Epithelial cell of proximal tubule (primary cell): Measurements from ENCODE around the gene TRUB2. TPM values are rescaled to one million over a fixed set of nuclear protein-coding genes. Genes with fewer than 3 reads are reported as not detected.

ENCODE experiments used
- DNase-seq: peaks from one replicate; pipeline ENCODE4 v3.0.0-alpha.2; 2011; ENCODE audit warnings: low read depth
- H3K4me3 ChIP-seq: 2 replicates; pipeline ENCODE4 v1.5.1; 2011; ENCODE audit warnings: low read depth, mild to moderate bottlenecking, low read length
- CTCF ChIP-seq: conservative IDR thresholded peaks from 2 replicates; pipeline ENCODE4 v1.5.1; 2012; ENCODE audit warnings: low read depth, mild to moderate bottlenecking, low read length
- total RNA-seq: library from RNA; depleted of rRNA; stranded (reverse); fragments of >200 nt; gene quantifications from 2 replicates; pipeline ENCODE4 v1.2.3, GENCODE V29; 2015

Gene TRUB2
- total RNA-seq, 1 donor from 2014 or later = 14.1 TPM

- TF ChIP-seq CTCF = no peak
- no peak for DNase-seq
- H3K4me3 ChIP-seq = no peak overlapping the region
Observed at GRCh38 chr9:128298535-128299482, 23.4 kb downstream of the TRUB2 start.

DNA sequence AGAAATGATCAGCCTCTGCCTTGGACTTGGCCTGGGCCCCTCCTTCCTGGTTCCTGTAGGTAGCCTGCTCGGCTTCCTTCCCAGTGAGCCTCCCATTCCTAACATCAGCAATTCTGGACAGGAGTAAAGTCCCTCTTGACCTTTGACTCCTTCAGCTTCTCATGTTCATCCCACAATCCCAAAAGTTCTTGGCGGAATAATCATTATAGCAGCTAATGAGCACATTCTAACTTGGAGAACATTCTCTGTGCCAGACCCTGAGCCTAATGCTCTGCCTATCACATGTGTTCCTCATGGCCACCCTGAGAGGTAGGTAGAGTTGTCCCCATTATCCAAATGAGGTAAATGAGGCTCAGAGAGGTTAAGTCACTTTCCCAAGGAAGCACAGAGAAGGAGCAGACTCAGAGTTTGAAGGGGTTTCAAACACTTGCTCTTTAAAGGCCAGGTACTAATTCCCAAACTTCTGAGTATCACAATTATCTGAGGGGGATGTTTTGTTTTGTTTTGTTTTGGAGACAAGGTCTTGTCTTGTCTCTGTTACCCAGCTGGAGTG is 24.9 kb downstream of the TRUB2 start:
- H3K4me3 ChIP-seq = no peak overlapping the region
- no peak for TF ChIP-seq CTCF

GRCh38 chr9:128296340-128297220 is 25.7 kb downstream of the TRUB2 start:
- TF ChIP-seq CTCF = no peak
- no peak overlapping the region for H3K4me3 ChIP-seq
- DNase-seq = no peak

More for the DNA sequence above, 24.9 kb downstream of the TRUB2 start:
- no peak for DNase-seq

- DNase-seq = no peak
- no peak overlapping the region for H3K4me3 ChIP-seq
- no peak for TF ChIP-seq CTCF
Observed at GRCh38 chr9:128294142-128294541, 28.1 kb downstream of the TRUB2 start.

GRCh38 chr9:128293091-128293490 is 29.2 kb downstream of the TRUB2 start:
- TF ChIP-seq CTCF = no peak
- no peak overlapping the region for H3K4me3 ChIP-seq
- DNase-seq = no peak

DNA sequence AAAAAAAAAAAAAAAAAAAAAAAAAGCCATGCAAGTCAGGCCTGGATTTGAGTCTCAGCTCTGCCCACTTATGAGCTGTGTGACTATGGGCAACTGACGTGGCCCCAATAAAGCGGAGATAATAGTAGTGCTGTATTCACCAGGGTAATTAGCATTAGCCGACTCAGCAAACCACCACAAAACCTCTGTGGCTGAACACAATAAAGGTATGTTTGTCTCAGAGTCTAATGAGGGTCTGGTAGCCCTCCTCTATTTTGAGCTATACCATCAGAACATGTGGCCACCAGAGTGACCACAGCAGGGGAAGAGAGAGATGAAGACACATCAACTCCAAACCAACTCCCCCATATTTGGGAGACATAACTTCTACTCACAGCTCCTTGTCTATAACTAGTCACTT is 30.2 kb downstream of the TRUB2 start:
- no peak for DNase-seq
- no peak overlapping the region for H3K4me3 ChIP-seq
- TF ChIP-seq CTCF = no peak
